GM23248 (cell line): ENCODE data around the gene DGKB. TPM values are rescaled to one million over a fixed set of nuclear protein-coding genes. Genes with fewer than 3 reads are reported as not detected.

Experiments used
- DNase-seq: peaks from one replicate; pipeline ENCODE4 v3.0.0-alpha.2; 2015
- H2AFZ ChIP-seq: fragments of 200-600 bp; sonication (generic); 2 replicates; pipeline ENCODE4 v1.6.1; 2016; ENCODE audit warnings: antibody characterized with exemption
- H3F3A ChIP-seq: fragments of 200-600 bp; sonication (generic); 2 replicates; pipeline ENCODE4 v1.6.1; 2016; ENCODE audit warnings: mild to moderate bottlenecking, antibody characterized with exemption, mixed run types; ENCODE audit not compliant: insufficient read depth
- H3K27ac ChIP-seq: fragments of 200-600 bp; sonication (generic); 2 replicates; pipeline ENCODE4 v1.5.1; 2016; ENCODE audit warnings: mild to moderate bottlenecking
- H3K27me3 ChIP-seq: fragments of 200-600 bp; sonication (generic); replicated peaks from 2 replicates; pipeline ENCODE4 v1.6.1; 2016; ENCODE audit warnings: mild to moderate bottlenecking; ENCODE audit not compliant: insufficient read depth
- H3K36me3 ChIP-seq: fragments of 200-600 bp; sonication (generic); 2 replicates; pipeline ENCODE4 v1.6.1; 2016; ENCODE audit warnings: low read depth, mild to moderate bottlenecking
- H3K4me1 ChIP-seq: fragments of 200-600 bp; sonication (generic); 2 replicates; pipeline ENCODE4 v1.6.1; 2016; ENCODE audit warnings: mild to moderate bottlenecking; ENCODE audit not compliant: insufficient read depth
- H3K4me2 ChIP-seq: fragments of 200-600 bp; sonication (generic); one replicate; pipeline ENCODE4 v1.6.1; 2016; ENCODE audit warnings: mild to moderate bottlenecking; ENCODE audit not compliant: unreplicated experiment
- H3K4me3 ChIP-seq: fragments of 200-600 bp; sonication (generic); 2 replicates; pipeline ENCODE4 v1.5.1; 2016; ENCODE audit warnings: mild to moderate bottlenecking
- H3K79me2 ChIP-seq: fragments of 200-600 bp; sonication (generic); 2 replicates; pipeline ENCODE4 v1.6.1; 2016; ENCODE audit warnings: mild to moderate bottlenecking; ENCODE audit not compliant: insufficient read depth
- H3K9ac ChIP-seq: fragments of 200-600 bp; sonication (generic); 2 replicates; pipeline ENCODE4 v1.6.1; 2016; ENCODE audit warnings: mild to moderate bottlenecking
- H3K9me2 ChIP-seq: fragments of 200-600 bp; sonication (generic); 2 replicates; pipeline ENCODE4 v1.6.1; 2016; ENCODE audit warnings: mixed run types, mild to moderate bottlenecking, moderate library complexity; ENCODE audit not compliant: insufficient read depth
- H3K9me3 ChIP-seq: fragments of 200-600 bp; sonication (generic); one replicate; pipeline ENCODE4 v1.6.1; 2017; ENCODE audit warnings: low read depth
- H4K20me1 ChIP-seq: fragments of 200-600 bp; sonication (generic); 2 replicates; pipeline ENCODE4 v1.6.0; 2016; ENCODE audit not compliant: insufficient read depth
- EZH2 ChIP-seq: fragments of 200-600 bp; sonication (generic); IDR thresholded peaks from 2 replicates; pipeline ENCODE4 v1.6.1; 2018; ENCODE audit warnings: antibody characterized with exemption, mild to moderate bottlenecking; ENCODE audit not compliant: insufficient read depth, poor library complexity, severe bottlenecking
- EZH2phosphoT487 ChIP-seq: fragments of 200-600 bp; sonication (generic); IDR thresholded peaks from 2 replicates; pipeline ENCODE4 v1.6.1; 2018; ENCODE audit warnings: antibody characterized with exemption, moderate library complexity, mild to moderate bottlenecking, low read depth; ENCODE audit not compliant: insufficient read depth
- WGBS, 2 experiments: methylation state at CpG; one replicate each; pipeline ENCODE4 v1.1.6; 2015 to 2017; ENCODE audit warnings: low lambda C conversion rate in 2 of 2, low coverage in 1 of 2; ENCODE audit errors: missing lambda C conversion rate in 2 of 2; 5-methylcytosine and 5-hydroxymethylcytosine counted together
- in situ Hi-C: fragments of 300-500 bp; cut with MboI; formaldehyde crosslinking; loops from 2 replicates; pipeline ENCODE4 v1.15.0; 2020
- polyA plus RNA-seq: library from polyadenylated mRNA; unstranded; fragments of >200 nt; fragmentation: Nextera tagmentation; extraction: Ambion mirVana; gene quantifications from 2 replicates; pipeline ENCODE4 v1.2.1, GENCODE V29; 2016
- total RNA-seq: library from RNA; depleted of rRNA; stranded (reverse); fragments of >200 nt; shearing (Covaris generic); gene quantifications from 2 replicates; pipeline ENCODE4 v1.2.3, GENCODE V29; 2014

The DGKB gene
- total and polyA plus RNA-seq, 2 experiments from 2014 or later = 0.65 to 1.7 TPM

- TF ChIP-seq EZH2phosphoT487 (no peak), EZH2 (no peak)
- no peak overlapping the region for H2AFZ ChIP-seq
- H3K9me2 ChIP-seq = no peaks in the 10 kb centered on the region
- H3K79me2 ChIP-seq = no peaks in the 10 kb centered on the region
- in situ Hi-C loops = loop anchor here (10.0 to 25.0 kb wide), 2 partner anchors 940 to 1392 kb away; no protein-coding TSS in a partner anchor
- no peak for DNase-seq
- H3K9me3 ChIP-seq = no peaks in the 10 kb centered on the region
- H3K4me1 ChIP-seq = no peaks in the 10 kb centered on the region
- no peaks in the 10 kb centered on the region for H3F3A ChIP-seq
- 55 to 66% methylated on average over 1 of the region's 1 CpG for WGBS, 2 experiments
- H4K20me1 ChIP-seq = no peaks in the 10 kb centered on the region
- no peaks in the 10 kb centered on the region; the same call in 1 of the 2 replicates for H3K27me3 ChIP-seq
- H3K4me2 ChIP-seq = no peak overlapping the region
- H3K9ac ChIP-seq = no peak overlapping the region
- no peak overlapping the region for H3K27ac ChIP-seq
- no peaks in the 10 kb centered on the region for H3K36me3 ChIP-seq
- no peak overlapping the region for H3K4me3 ChIP-seq
Observed at GRCh38 chr7:14676896-14677295, 225.7 kb downstream of the DGKB start.

- H3K27ac ChIP-seq = no peak overlapping the region
- in situ Hi-C loops = loop anchor here (10.0 kb wide), 1 partner anchor 1388 kb away; no protein-coding TSS in a partner anchor
- no peak overlapping the region for H3K9ac ChIP-seq
- TF ChIP-seq EZH2phosphoT487 (no peak), EZH2 (no peak)
- H3K4me1 ChIP-seq = no peaks in the 10 kb centered on the region
- no peaks in the 10 kb centered on the region for H3K36me3 ChIP-seq
- H4K20me1 ChIP-seq = no peaks in the 10 kb centered on the region
- DNase-seq = no peak
- no peaks in the 10 kb centered on the region for H3K9me2 ChIP-seq
- H2AFZ ChIP-seq = no peak overlapping the region
- H3K27me3 ChIP-seq = no peaks in the 10 kb centered on the region; the same call in 1 of the 2 replicates
- no peak overlapping the region for H3K4me3 ChIP-seq
- H3K9me3 ChIP-seq = no peaks in the 10 kb centered on the region
- no peaks in the 10 kb centered on the region for H3F3A ChIP-seq
- no peaks in the 10 kb centered on the region for H3K79me2 ChIP-seq
- H3K4me2 ChIP-seq = no peak overlapping the region
Observed at GRCh38 chr7:14673202-14673601, 229.3 kb downstream of the DGKB start.

GRCh38 chr7:14666913-14667312 is 235.6 kb downstream of the DGKB start:
- Histone ChIP-seq H3K9me3 (no peaks in the 10 kb centered on the region), H3F3A (no peaks in the 10 kb centered on the region), H2AFZ (no peak overlapping the region), H3K4me1 (no peaks in the 10 kb centered on the region), H3K4me2 (no peak overlapping the region), H4K20me1 (no peaks in the 10 kb centered on the region), H3K9me2 (no peaks in the 10 kb centered on the region), H3K9ac (no peak overlapping the region), H3K36me3 (no peaks in the 10 kb centered on the region), H3K27me3 (no peaks in the 10 kb centered on the region), H3K4me3 (no peak overlapping the region), H3K79me2 (no peaks in the 10 kb centered on the region), H3K27ac (no peak overlapping the region)
- WGBS, 2 experiments = 0 to 6% methylated on average over 2 of the region's 2 CpGs
- DNase-seq = no peak
- in situ Hi-C loops = no loop called here
- no peak for TF ChIP-seq EZH2phosphoT487
- no peak for TF ChIP-seq EZH2

- H3F3A ChIP-seq = no peaks in the 10 kb centered on the region
- no peaks in the 10 kb centered on the region for H3K9me2 ChIP-seq
- H3K9me3 ChIP-seq = no peaks in the 10 kb centered on the region
- no peaks in the 10 kb centered on the region for H4K20me1 ChIP-seq
- H3K36me3 ChIP-seq = no peaks in the 10 kb centered on the region
- no peak for TF ChIP-seq EZH2phosphoT487
- no peak for TF ChIP-seq EZH2
- no peak overlapping the region for H3K27ac ChIP-seq
- H3K4me2 ChIP-seq = no peak overlapping the region
- H2AFZ ChIP-seq = no peak overlapping the region
- H3K9ac ChIP-seq = no peak overlapping the region
- no peak for DNase-seq
- no peaks in the 10 kb centered on the region for H3K27me3 ChIP-seq
- 6 to 20% methylated on average over 1 of the region's 1 CpG for WGBS, 2 experiments
- H3K4me1 ChIP-seq = no peaks in the 10 kb centered on the region
- H3K4me3 ChIP-seq = no peak overlapping the region
- no peaks in the 10 kb centered on the region for H3K79me2 ChIP-seq
- in situ Hi-C loops = no loop called here
Observed at GRCh38 chr7:14666304-14666703, 236.2 kb downstream of the DGKB start.

- no peaks in the 10 kb centered on the region for H4K20me1 ChIP-seq
- WGBS, 2 experiments = 10 to 18% methylated on average over 1 of the region's 1 CpG
- H3K27ac ChIP-seq = no peak overlapping the region
- H3K9me2 ChIP-seq = no peaks in the 10 kb centered on the region
- in situ Hi-C loops = no loop called here
- no peak overlapping the region for H3K4me2 ChIP-seq
- no peaks in the 10 kb centered on the region for H3K9me3 ChIP-seq
- TF ChIP-seq EZH2 (no peak), EZH2phosphoT487 (no peak)
- no peaks in the 10 kb centered on the region for H3K4me1 ChIP-seq
- H3F3A ChIP-seq = no peaks in the 10 kb centered on the region
- no peaks in the 10 kb centered on the region for H3K36me3 ChIP-seq
- no peak for DNase-seq
- no peaks in the 10 kb centered on the region for H3K27me3 ChIP-seq
- no peak overlapping the region for H3K9ac ChIP-seq
- no peak overlapping the region for H2AFZ ChIP-seq
- H3K4me3 ChIP-seq = no peak overlapping the region
- no peaks in the 10 kb centered on the region for H3K79me2 ChIP-seq
Observed at GRCh38 chr7:14639801-14640200, 262.8 kb downstream of the DGKB start.
